Naive thymus-derived CD4-positive, alpha-beta T cell (primary cell): ENCODE measurements around the gene TRMT10B. TPM values are rescaled to one million over a fixed set of nuclear protein-coding genes. Genes with fewer than 3 reads are reported as not detected.
"Not testable (repeated sequence)": the region's sequence is repeated elsewhere in the genome, so short reads cannot be mapped to it uniquely, and the experiment has no call there.

ENCODE experiments used
- ATAC-seq: fragments of 150-1000 bp; cut with Tn5 transposase; 2 replicates; pipeline ENCODE4 v1.10.0; 2021; ENCODE audit warnings: mild to moderate bottlenecking, moderate library complexity
- CTCF ChIA-PET: fragments of 350-600 bp; sonication (Branson Sonifier 250); formaldehyde crosslinking; loops from one replicate; lab custom pipeline; 2021; ENCODE audit warnings: antibody characterized with exemption; lab: Charles Lee
- POLR2A ChIA-PET: fragments of 350-600 bp; sonication (Branson Sonifier 250); formaldehyde crosslinking; loops from one replicate; lab custom pipeline; 2021; ENCODE audit warnings: antibody characterized with exemption, inconsistent platforms; lab: Charles Lee
- DNase-seq, 9 donors: peaks; one replicate each; pipeline versions ENCODE4 v3.0.0 to v3.0.0-alpha.2; 2020 to 2022; ENCODE audit warnings: mixed read lengths in 1 of 9
- H3K27ac ChIP-seq: one replicate; pipeline ENCODE4 v1.7.0; 2013; ENCODE audit warnings: mild to moderate bottlenecking, low read depth, low read length, moderate library complexity
- H3K27me3 ChIP-seq, 2 donors: one replicate each; pipeline ENCODE4 v1.7.0; 2013; ENCODE audit warnings: low read length in 2 of 2, mild to moderate bottlenecking in 2 of 2, moderate library complexity in 2 of 2; ENCODE audit not compliant: control insufficient read depth in 2 of 2, insufficient read depth in 2 of 2
- H3K36me3 ChIP-seq, 3 experiments: 1 replicate in 2 of 3; 2 replicates in 1 of 3; pipeline ENCODE4 v1.7.0; 2013; ENCODE audit warnings: low read length in 3 of 3, mild to moderate bottlenecking in 3 of 3, moderate library complexity in 1 of 3; ENCODE audit not compliant: insufficient read depth in 3 of 3, control insufficient read depth in 2 of 3
- H3K4me1 ChIP-seq, 2 donors: one replicate each; pipeline ENCODE4 v1.7.0; 2013; ENCODE audit warnings: low read length in 2 of 2, mild to moderate bottlenecking in 2 of 2, moderate library complexity in 1 of 2; ENCODE audit not compliant: control insufficient read depth in 2 of 2, insufficient read depth in 2 of 2
- H3K4me3 ChIP-seq: 2 replicates; pipeline ENCODE4 v1.7.0; 2013; ENCODE audit warnings: mild to moderate bottlenecking, low read length
- H3K9me3 ChIP-seq, 3 experiments: 1 replicate in 2 of 3; 2 replicates in 1 of 3; pipeline ENCODE4 v1.7.0; 2013; ENCODE audit warnings: low read length in 3 of 3; ENCODE audit not compliant: control insufficient read depth in 2 of 3
- H3K27ac Mint-ChIP-seq, 9 donors: one replicate each; pipeline ENCODE4 v1.8.0; 2020 to 2022; ENCODE audit warnings: mixed read lengths in 9 of 9, mild to moderate bottlenecking in 8 of 9, moderate library complexity in 5 of 9, inconsistent platforms in 2 of 9
- H3K27me3 Mint-ChIP-seq, 5 donors: one replicate each; pipeline ENCODE4 v1.8.0; 2021 to 2022; ENCODE audit warnings: mixed read lengths in 5 of 5, mild to moderate bottlenecking in 1 of 5
- H3K36me3 Mint-ChIP-seq, 5 donors: one replicate each; pipeline ENCODE4 v1.8.0; 2020 to 2022; ENCODE audit warnings: mixed read lengths in 5 of 5, mild to moderate bottlenecking in 3 of 5, inconsistent platforms in 1 of 5
- H3K4me1 Mint-ChIP-seq, 7 donors: one replicate each; pipeline ENCODE4 v1.8.0; 2020 to 2022; ENCODE audit warnings: mixed read lengths in 7 of 7, mild to moderate bottlenecking in 3 of 7, inconsistent platforms in 1 of 7
- H3K4me3 Mint-ChIP-seq, 10 donors: one replicate each; pipeline ENCODE4 v1.8.0; 2020 to 2022; ENCODE audit warnings: mild to moderate bottlenecking in 10 of 10, mixed read lengths in 10 of 10, moderate library complexity in 6 of 10, inconsistent platforms in 2 of 10
- H3K9me3 Mint-ChIP-seq, 11 donors: one replicate each; pipeline ENCODE4 v1.8.0; 2020 to 2022; ENCODE audit warnings: mixed read lengths in 11 of 11, mild to moderate bottlenecking in 4 of 11, inconsistent platforms in 1 of 11, moderate library complexity in 1 of 11
- intact Hi-C, 2 donors: fragments of 100-400 bp; cut with micrococcal nuclease; formaldehyde crosslinking; loops; one replicate each; pipeline ENCODE4 v1.15.1; 2023
- polyA plus RNA-seq, 2 donors: library from polyadenylated mRNA; unstranded; fragments of 300-500 nt; fragmentation: Illumina TruSeq; gene quantifications; one replicate each; pipeline ENCODE4 v1.2.3, GENCODE V29; 2021
- total RNA-seq, 6 experiments: library from RNA in 5 of 6; stranded (reverse) in 5 of 6; gene quantifications; 1 replicate in 5 of 6; 2 replicates in 1 of 6; pipeline ENCODE4 v1.2.3 and lab custom pipeline; 2021 to 2026

Gene TRMT10B
- total and polyA plus RNA-seq, 7 experiments from 2014 or later: 15.3 to 28.9 (median 18.5) TPM

- no peaks in the 10 kb centered on the region for H3K27me3 Mint-ChIP-seq
- no peak overlapping the region for H3K4me3 Mint-ChIP-seq
- H3K9me3 Mint-ChIP-seq: no peaks in the 10 kb centered on the region
- no peak overlapping the region for H3K4me3 ChIP-seq
- ATAC-seq (peak; percentile 88), DNase-seq (peak in 8 of 9 donors; percentile 12 to 54 (median 39))
- no peaks in the 10 kb centered on the region for H3K9me3 ChIP-seq
- ChIA-PET POLR2A (no interaction called here), CTCF (interaction anchor here (1.3 kb wide), 1 partner anchor 65 kb away, joined by 5 read pairs; no protein-coding TSS in a partner anchor)
- H3K27ac Mint-ChIP-seq: peak overlapping the region in 2 of 9 donors; percentile 59 to 62
- no peaks in the 10 kb centered on the region for H3K36me3 ChIP-seq
- H3K4me1 ChIP-seq: no peaks in the 10 kb centered on the region
- H3K36me3 Mint-ChIP-seq: no peaks in the 10 kb centered on the region
- no peak overlapping the region for H3K27ac ChIP-seq
- intact Hi-C loops: loop anchor here (2.0 to 10.0 kb wide), 2 partner anchors 165 to 317 kb away; partner anchors contain the start of gene SHB (in 1 of the 2)
- H3K4me1 Mint-ChIP-seq: peaks cover 0 to 5% (median 4%) of the 10 kb centered on the region in 7 donors
- no peaks in the 10 kb centered on the region for H3K27me3 ChIP-seq
Measured at GRCh38 chr9:37747271-37747753, 6.3 kb upstream of the TRMT10B start.

DNA sequence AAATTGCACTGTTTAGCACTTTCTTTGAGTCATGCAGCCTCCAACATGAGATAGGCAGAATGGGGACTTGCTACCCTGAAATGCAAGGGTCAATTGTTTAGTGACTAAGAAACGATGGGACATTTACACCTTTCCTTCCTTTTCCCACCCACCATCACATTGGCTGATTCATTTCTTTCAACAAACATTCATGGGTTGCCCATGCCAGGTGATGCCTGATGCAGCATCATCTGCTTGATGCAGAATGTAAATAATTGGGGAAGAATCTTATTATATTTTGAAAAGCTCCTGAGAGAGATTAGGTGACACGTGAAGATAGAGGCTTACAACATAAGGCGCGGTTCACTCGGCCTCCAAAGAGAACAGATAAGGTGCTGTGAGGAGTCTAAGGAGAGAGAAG lies 4.5 kb upstream of the TRMT10B start:
- Histone ChIP-seq H3K36me3 (no peaks in the 10 kb centered on the region), H3K4me3 (no peak overlapping the region), H3K4me1 (peaks cover under 1 to 6% of the 10 kb centered on the region in 2 donors), H3K9me3 (no peaks in the 10 kb centered on the region), H3K27ac (no peak overlapping the region), H3K27me3 (no peaks in the 10 kb centered on the region)
- CTCF ChIA-PET: interaction anchor here (1.0 to 1.7 kb wide), 2 partner anchors 11 to 173 kb away, joined by 3 to 4 read pairs; no protein-coding TSS in a partner anchor
- H3K27ac Mint-ChIP-seq: no peak overlapping the region
- intact Hi-C loops: loop anchor here in 1 of 2 donors (10.0 kb wide), 1 partner anchor 316 kb away; the partner anchor contains the start of gene SHB
- no peak overlapping the region for H3K4me3 Mint-ChIP-seq
- peaks cover 4 to 21% (median 15%) of the 10 kb centered on the region in 7 donors for H3K4me1 Mint-ChIP-seq
- POLR2A ChIA-PET: interaction anchor here (0.7 kb wide), 1 partner anchor 15 kb away, joined by 3 read pairs; no protein-coding TSS in a partner anchor
- no peak for DNase-seq
- H3K27me3 Mint-ChIP-seq: no peaks in the 10 kb centered on the region
- no peak for ATAC-seq
- no peaks in the 10 kb centered on the region for H3K9me3 Mint-ChIP-seq
- peaks cover 0 to 3% (median 0%) of the 10 kb centered on the region in 5 donors for H3K36me3 Mint-ChIP-seq

GRCh38 chr9:37751186-37751585 lies 2.4 kb upstream of the TRMT10B start:
- H3K9me3 ChIP-seq: no peaks in the 10 kb centered on the region
- Mint-ChIP-seq H3K27me3 (no peaks in the 10 kb centered on the region), H3K9me3 (no peaks in the 10 kb centered on the region), H3K36me3 (peaks cover 0 to 3% (median 0%) of the 10 kb centered on the region in 5 donors), H3K27ac (peak overlapping the region in 7 of 9 donors; percentile 20 to 78 (median 43)), H3K4me1 (peaks cover 21 to 40% (median 33%) of the 10 kb centered on the region in 7 donors), H3K4me3 (peak overlapping the region in 6 of 10 donors; percentile 4 to 68 (median 19))
- DNase-seq (no peak), ATAC-seq (no peak)
- no peaks in the 10 kb centered on the region for H3K27me3 ChIP-seq
- H3K36me3 ChIP-seq: no peaks in the 10 kb centered on the region
- CTCF ChIA-PET: no interaction called here
- H3K4me1 ChIP-seq: peaks cover 9 to 11% of the 10 kb centered on the region in 2 donors
- intact Hi-C loops: loop anchor here (5.0 kb wide), 3 partner anchors 159 to 316 kb away; partner anchors contain the start of genes POLR1E (in 1 of the 2), SHB (in 1 of the 2) and TOMM5 (in 1 of the 2)
- H3K4me3 ChIP-seq: no peak overlapping the region
- POLR2A ChIA-PET: interaction anchor here (1.0 kb wide), 1 partner anchor 49 kb away, joined by 3 read pairs; no protein-coding TSS in a partner anchor
- no peak overlapping the region for H3K27ac ChIP-seq

GRCh38 chr9:37751704-37752103 lies 1.9 kb upstream of the TRMT10B start:
- H3K9me3 Mint-ChIP-seq, H3K4me3 Mint-ChIP-seq, H3K27me3 ChIP-seq, H3K27me3 Mint-ChIP-seq, H3K9me3 ChIP-seq, DNase-seq, H3K36me3 ChIP-seq, ATAC-seq, H3K27ac ChIP-seq, H3K36me3 Mint-ChIP-seq, H3K4me3 ChIP-seq, H3K27ac Mint-ChIP-seq: not testable (repeated sequence)
- peaks cover 9 to 11% of the 10 kb centered on the region in 2 donors for H3K4me1 ChIP-seq
- CTCF ChIA-PET: interaction anchor here (0.6 to 1.2 kb wide), 2 partner anchors 51 to 329 kb away, joined by 3 to 4 read pairs; partner anchors contain the start of gene GRHPR
- POLR2A ChIA-PET: interaction anchor here (1.0 kb wide), 1 partner anchor 49 kb away, joined by 3 read pairs; no protein-coding TSS in a partner anchor
- H3K4me1 Mint-ChIP-seq: peaks cover 23 to 43% (median 35%) of the 10 kb centered on the region in 7 donors
- intact Hi-C loops: loop anchor here (5.0 kb wide), 3 partner anchors 159 to 316 kb away; partner anchors contain the start of genes POLR1E (in 1 of the 2), SHB (in 1 of the 2) and TOMM5 (in 1 of the 2)

DNA sequence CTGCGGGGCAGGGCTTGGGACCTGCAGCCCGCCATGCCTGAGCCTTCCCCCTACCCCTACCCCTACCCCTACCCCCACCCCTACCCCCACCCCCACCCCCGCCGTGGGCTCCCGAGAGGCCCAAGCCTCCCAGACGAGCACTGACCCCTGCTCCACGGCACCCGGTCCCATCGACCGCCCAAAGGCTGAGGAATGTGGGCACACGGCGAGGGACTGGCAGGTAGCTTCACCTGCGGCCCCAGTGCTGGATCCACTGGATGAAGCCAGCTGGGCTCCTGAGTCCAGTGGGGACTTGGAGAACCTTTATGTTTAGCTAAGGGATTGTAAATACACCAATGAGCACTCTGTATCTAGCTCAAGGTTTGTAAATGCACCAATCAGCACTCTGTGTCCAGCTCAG lies 1.5 kb upstream of the TRMT10B start:
- Mint-ChIP-seq H3K27ac (peak overlapping the region in 3 of 9 donors; percentile 82 to 94 (median 92)), H3K4me3 (peak overlapping the region in 2 of 10 donors; percentile 87), H3K4me1 (peaks cover 23 to 45% (median 32%) of the 10 kb centered on the region in 7 donors)
- ChIA-PET CTCF (interaction anchor here (0.6 to 1.2 kb wide), 3 partner anchors 51 to 330 kb away, joined by 3 to 4 read pairs (median 4); partner anchors contain the start of gene GRHPR), POLR2A (interaction anchor here (3.4 kb wide), 1 partner anchor 32 kb away, joined by 14 read pairs; the partner anchor contains the start of gene EXOSC3)
- H3K4me1 ChIP-seq: peaks cover 9 to 11% of the 10 kb centered on the region in 2 donors
- not testable (repeated sequence) for H3K36me3 ChIP-seq, ATAC-seq, H3K27ac ChIP-seq, H3K36me3 Mint-ChIP-seq, H3K27me3 Mint-ChIP-seq, H3K9me3 Mint-ChIP-seq, H3K4me3 ChIP-seq, DNase-seq, H3K9me3 ChIP-seq, H3K27me3 ChIP-seq
- intact Hi-C loops: loop anchor here (5.0 kb wide), 3 partner anchors 160 to 315 kb away; partner anchors contain the start of genes POLR1E (in 1 of the 2), SHB (in 1 of the 2) and TOMM5 (in 1 of the 2)

DNA sequence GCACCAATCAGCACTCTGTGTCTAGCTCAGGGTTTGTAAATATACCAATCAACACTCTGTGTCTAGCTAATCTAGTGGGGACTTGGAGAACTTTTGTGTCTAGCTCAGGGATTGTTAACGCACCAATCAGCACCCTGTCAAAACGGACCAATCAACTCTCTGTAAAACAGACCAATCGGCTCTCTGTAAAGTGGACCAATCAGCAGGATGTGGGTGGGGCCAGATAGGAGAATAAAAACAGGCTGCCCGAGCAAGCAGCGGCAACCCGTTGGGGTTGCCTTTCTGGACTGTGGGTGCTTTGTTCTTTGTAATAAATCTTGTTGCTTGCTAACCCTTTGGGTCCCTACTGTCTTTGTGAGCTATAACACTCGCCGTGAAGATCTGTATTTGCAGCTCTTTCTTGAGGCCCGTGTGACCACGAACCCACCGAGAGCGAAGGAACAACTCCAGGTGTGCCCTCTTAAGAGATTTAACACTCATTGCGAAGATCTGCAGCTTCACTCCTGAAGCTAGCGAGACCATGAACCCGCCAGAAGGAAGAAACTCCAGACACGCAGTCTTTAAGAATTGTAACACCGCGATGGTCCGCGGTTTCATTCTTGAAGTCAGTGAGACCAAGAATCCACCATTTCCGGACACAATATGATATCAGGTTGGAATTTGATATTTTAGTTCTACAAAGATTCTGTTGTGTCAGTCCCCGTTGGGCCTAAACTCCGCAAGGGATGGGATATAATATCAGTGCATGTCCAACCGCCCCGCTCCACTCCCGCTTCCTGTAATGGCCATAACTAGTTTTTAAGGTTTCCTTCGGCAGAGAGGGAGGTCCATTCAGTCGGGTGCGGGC lies 740 bp upstream of the TRMT10B start:
- DNase-seq (no peak), ATAC-seq (no peak)
- H3K36me3 ChIP-seq: no peaks in the 10 kb centered on the region
- peaks cover 24 to 52% (median 32%) of the 10 kb centered on the region in 7 donors for H3K4me1 Mint-ChIP-seq
- CTCF ChIA-PET: interaction anchor here (1.1 to 1.2 kb wide), 2 partner anchors 50 to 153 kb away, joined by 3 to 4 read pairs; no protein-coding TSS in a partner anchor
- H3K36me3 Mint-ChIP-seq: peaks cover 0 to 4% (median 0%) of the 10 kb centered on the region in 5 donors
- peak overlapping the region; percentile 87 for H3K27ac ChIP-seq
- POLR2A ChIA-PET: interaction anchor here (0.7 to 3.4 kb wide), 4 partner anchors 14 to 45 kb away, joined by 3 to 14 read pairs (median 4); partner anchors contain the start of gene EXOSC3
- no peaks in the 10 kb centered on the region for H3K9me3 Mint-ChIP-seq
- intact Hi-C loops: loop anchor here (1.0 to 5.0 kb wide), 9 partner anchors 32 to 314 kb away; partner anchors contain the start of genes DCAF10 (in 2 of the 2), EXOSC3 (in 2 of the 2), POLR1E (in 2 of the 2) and TOMM5 (in 2 of the 2)
- H3K27ac Mint-ChIP-seq: peak overlapping the region; percentile 68 to 95 (median 92)
- H3K27me3 ChIP-seq: no peaks in the 10 kb centered on the region
- peaks cover 9 to 11% of the 10 kb centered on the region in 2 donors for H3K4me1 ChIP-seq
- H3K9me3 ChIP-seq: no peaks in the 10 kb centered on the region
- peak overlapping the region; percentile 92 for H3K4me3 ChIP-seq
- no peaks in the 10 kb centered on the region for H3K27me3 Mint-ChIP-seq
- H3K4me3 Mint-ChIP-seq: peak overlapping the region; percentile 87 to 98 (median 96)
